ENCODE measurements around the gene IGSF3.
"Not testable (repeated sequence)": the region's sequence is repeated elsewhere in the genome, so short reads cannot be mapped to it uniquely, and the experiment has no call there.

DNA sequence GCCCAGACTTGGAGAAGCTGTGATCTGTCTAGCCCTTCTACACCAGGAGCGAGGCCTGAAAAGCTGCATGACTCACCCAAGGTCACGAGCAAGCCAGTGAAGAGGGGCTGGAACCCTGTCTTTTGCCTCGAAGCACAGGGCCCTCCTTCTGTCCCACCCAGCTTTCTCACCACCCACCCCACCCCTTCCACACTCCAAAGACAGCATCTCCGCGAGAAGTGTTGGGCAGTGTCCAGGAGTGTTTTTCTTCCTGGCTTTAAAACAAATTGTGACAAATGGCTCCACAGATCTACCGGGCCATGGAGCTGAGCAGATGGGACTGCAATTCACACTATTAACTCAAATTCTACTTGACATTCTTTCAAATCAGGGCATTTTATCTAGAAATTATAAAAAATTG is 30.9 kb downstream of the IGSF3 start:
- TF ChIP-seq, protein P1, sequence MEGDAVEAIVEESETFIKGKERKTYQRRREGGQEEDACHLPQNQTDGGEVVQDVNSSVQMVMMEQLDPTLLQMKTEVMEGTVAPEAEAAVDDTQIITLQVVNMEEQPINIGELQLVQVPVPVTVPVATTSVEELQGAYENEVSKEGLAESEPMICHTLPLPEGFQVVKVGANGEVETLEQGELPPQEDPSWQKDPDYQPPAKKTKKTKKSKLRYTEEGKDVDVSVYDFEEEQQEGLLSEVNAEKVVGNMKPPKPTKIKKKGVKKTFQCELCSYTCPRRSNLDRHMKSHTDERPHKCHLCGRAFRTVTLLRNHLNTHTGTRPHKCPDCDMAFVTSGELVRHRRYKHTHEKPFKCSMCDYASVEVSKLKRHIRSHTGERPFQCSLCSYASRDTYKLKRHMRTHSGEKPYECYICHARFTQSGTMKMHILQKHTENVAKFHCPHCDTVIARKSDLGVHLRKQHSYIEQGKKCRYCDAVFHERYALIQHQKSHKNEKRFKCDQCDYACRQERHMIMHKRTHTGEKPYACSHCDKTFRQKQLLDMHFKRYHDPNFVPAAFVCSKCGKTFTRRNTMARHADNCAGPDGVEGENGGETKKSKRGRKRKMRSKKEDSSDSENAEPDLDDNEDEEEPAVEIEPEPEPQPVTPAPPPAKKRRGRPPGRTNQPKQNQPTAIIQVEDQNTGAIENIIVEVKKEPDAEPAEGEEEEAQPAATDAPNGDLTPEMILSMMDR (conservative IDR thresholded peaks at IDR 0.05), result not testable (repeated sequence)
- not testable (repeated sequence) for TF ChIP-seq EZH2 (IDR thresholded peaks at IDR 0.05; ENCODE audit: low read depth)
